Thyroid gland (tissue), 4 donors: Measurements from ENCODE around the gene TMEM61. TPM values are rescaled to one million over a fixed set of nuclear protein-coding genes. Genes with fewer than 3 reads are reported as not detected.

Experiments
- DNase-seq, 2 donors: peaks; one replicate each; pipeline ENCODE4 v3.0.0-alpha.2; 2019
- H3K27ac ChIP-seq, 3 donors: fragments of 200-600 bp; sonication (generic); 1 replicate in 2 of 3; 2 replicates in 1 of 3; pipeline ENCODE4 v1.5.1; 2016 to 2019; ENCODE audit warnings: mild to moderate bottlenecking in 1 of 3, moderate library complexity in 1 of 3
- H3K27me3 ChIP-seq: fragments of 200-600 bp; sonication (generic); one replicate; pipeline ENCODE4 v1.5.1; 2019
- H3K36me3 ChIP-seq, 2 donors: fragments of 200-600 bp; sonication (generic); one replicate each; pipeline ENCODE4 v1.5.1; 2016 to 2019
- H3K4me1 ChIP-seq, 2 donors: fragments of 200-600 bp; sonication (generic); one replicate each; pipeline ENCODE4 v1.5.1; 2017 to 2019
- H3K4me3 ChIP-seq, 3 donors: fragments of 200-600 bp; sonication (generic); replicated peaks in 1 of 3; 1 replicate in 2 of 3; 2 replicates in 1 of 3; pipeline ENCODE4 v1.5.1; 2016; ENCODE audit warnings: mild to moderate bottlenecking in 1 of 3
- H3K9me3 ChIP-seq: fragments of 200-600 bp; sonication (generic); one replicate; pipeline ENCODE4 v1.5.1; 2017
- POLR2A ChIP-seq, 2 donors: fragments of 450-650 bp; IDR thresholded peaks; one replicate each; pipeline ENCODE4 v1.6.1; 2017; ENCODE audit warnings: antibody characterized with exemption in 2 of 2, mild to moderate bottlenecking in 2 of 2, moderate library complexity in 1 of 2
- WGBS, 2 donors: methylation state at CpG; one replicate each; pipeline ENCODE4 v1.1.5; 2017; 5-methylcytosine and 5-hydroxymethylcytosine counted together
- intact Hi-C: fragments of 100-400 bp; cut with DNase I; formaldehyde crosslinking; loops from one replicate; pipeline ENCODE4 v1.15.1; 2023
- total RNA-seq, 4 donors: library from RNA; depleted of rRNA; stranded (reverse); fragments of >200 nt; gene quantifications; one replicate each; pipeline ENCODE4 v1.2.3, GENCODE V29; 2016
- TF ChIP-seq, protein P1 (sequence below), 6 experiments: fragments of 200-600 bp in 3 of 6; fragments of 450-650 bp in 3 of 6; sonication (generic) in 3 of 6; IDR thresholded peaks; one replicate each; pipeline ENCODE4 v1.5.1; 2016 to 2019; ENCODE audit warnings: antibody characterized with exemption in 6 of 6, mild to moderate bottlenecking in 2 of 6, inconsistent platforms in 1 of 6, moderate library complexity in 1 of 6

Gene TMEM61
- total RNA-seq, 4 donors from 2014 or later: 0.45 TPM; not detected in 3

DNA sequence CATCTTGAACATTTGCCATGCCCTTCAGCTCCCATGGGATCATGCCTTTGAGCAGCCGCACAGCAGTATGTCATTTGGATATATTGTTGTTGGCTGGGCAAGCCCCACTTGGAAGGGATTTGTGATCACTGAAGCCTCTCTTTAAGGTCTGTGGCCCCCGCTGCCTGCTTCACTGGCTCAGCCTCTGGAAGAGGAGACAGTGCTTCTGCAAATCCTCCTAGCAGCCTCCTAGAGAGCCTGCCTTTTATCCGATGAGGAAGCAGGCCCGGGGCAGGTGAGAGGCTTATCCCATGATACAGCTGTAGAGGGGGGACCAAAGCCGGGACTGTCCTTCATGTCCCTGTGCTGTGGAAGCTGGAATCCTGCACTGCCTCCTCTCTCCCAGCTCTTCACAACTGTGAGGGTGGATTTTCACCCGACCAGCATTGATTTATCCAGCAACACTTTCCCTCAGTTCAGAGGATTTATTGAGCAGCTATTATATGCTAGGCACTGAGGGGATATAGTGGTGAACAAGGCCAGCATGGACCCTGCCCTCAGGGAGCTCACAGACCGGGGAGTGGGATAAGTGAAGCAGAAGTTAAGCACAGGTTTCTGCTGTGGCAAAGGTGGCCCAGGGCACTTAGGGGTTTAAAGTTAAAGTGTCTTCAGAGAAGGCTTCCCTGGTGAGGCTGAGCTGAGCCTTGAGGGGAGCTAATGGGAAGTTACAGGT lies 3.9 kb downstream of the TMEM61 start:
- no peak for TF ChIP-seq POLR2A (IDR thresholded peaks at IDR 0.05)
- TF ChIP-seq, protein P1, sequence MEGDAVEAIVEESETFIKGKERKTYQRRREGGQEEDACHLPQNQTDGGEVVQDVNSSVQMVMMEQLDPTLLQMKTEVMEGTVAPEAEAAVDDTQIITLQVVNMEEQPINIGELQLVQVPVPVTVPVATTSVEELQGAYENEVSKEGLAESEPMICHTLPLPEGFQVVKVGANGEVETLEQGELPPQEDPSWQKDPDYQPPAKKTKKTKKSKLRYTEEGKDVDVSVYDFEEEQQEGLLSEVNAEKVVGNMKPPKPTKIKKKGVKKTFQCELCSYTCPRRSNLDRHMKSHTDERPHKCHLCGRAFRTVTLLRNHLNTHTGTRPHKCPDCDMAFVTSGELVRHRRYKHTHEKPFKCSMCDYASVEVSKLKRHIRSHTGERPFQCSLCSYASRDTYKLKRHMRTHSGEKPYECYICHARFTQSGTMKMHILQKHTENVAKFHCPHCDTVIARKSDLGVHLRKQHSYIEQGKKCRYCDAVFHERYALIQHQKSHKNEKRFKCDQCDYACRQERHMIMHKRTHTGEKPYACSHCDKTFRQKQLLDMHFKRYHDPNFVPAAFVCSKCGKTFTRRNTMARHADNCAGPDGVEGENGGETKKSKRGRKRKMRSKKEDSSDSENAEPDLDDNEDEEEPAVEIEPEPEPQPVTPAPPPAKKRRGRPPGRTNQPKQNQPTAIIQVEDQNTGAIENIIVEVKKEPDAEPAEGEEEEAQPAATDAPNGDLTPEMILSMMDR (IDR thresholded peaks at IDR 0.05): no peak
- no peak overlapping the region for H3K4me3 ChIP-seq
- H3K27me3 ChIP-seq: no peaks in the 10 kb centered on the region
- no peak for DNase-seq
- peaks cover 4 to 5% of the 10 kb centered on the region in 2 donors for H3K4me1 ChIP-seq
- H3K27ac ChIP-seq: no peak overlapping the region
- H3K36me3 ChIP-seq: no peaks in the 10 kb centered on the region
- H3K9me3 ChIP-seq: no peaks in the 10 kb centered on the region
- WGBS, 2 donors: 40 to 62% methylated on average over 5 to 7 of the region's 7 CpGs
- intact Hi-C loops: no loop called here

DNA sequence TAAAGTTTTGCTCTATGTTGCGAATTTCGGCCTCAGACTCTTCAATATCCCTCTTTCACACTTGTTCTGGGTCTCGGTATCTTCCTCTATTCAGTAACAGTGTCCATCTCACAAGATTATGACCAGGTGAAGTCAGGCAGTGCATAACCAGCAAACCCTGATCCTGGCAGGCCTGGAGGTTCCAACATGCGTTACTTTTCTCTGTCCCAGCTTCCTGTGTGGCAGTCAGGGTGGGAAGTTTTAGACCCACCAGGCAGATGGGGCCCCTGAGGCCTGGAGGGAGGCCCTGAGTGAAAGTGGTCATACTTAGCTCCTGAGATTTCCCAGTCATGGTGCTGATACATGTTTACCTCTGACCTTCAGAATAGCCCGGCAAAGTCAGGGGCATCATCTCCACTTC lies 5.1 kb downstream of the TMEM61 start:
- no peak for TF ChIP-seq POLR2A (IDR thresholded peaks at IDR 0.05)
- TF ChIP-seq, protein P1 (IDR thresholded peaks at IDR 0.05): no peak
- no peaks in the 10 kb centered on the region for H3K36me3 ChIP-seq
- no peak for DNase-seq
- no peaks in the 10 kb centered on the region for H3K9me3 ChIP-seq
- H3K4me1 ChIP-seq: no peaks in the 10 kb centered on the region
- 93 to 95% methylated on average over 5 of the region's 5 CpGs for WGBS, 2 donors
- H3K27ac ChIP-seq: no peak overlapping the region
- no peak overlapping the region for H3K4me3 ChIP-seq
- intact Hi-C loops: no loop called here
- no peaks in the 10 kb centered on the region for H3K27me3 ChIP-seq

- no peaks in the 10 kb centered on the region for H3K9me3 ChIP-seq
- TF ChIP-seq, protein P1 (IDR thresholded peaks at IDR 0.05): no peak
- no peak for TF ChIP-seq POLR2A (IDR thresholded peaks at IDR 0.05)
- no peaks in the 10 kb centered on the region for H3K4me1 ChIP-seq
- no peaks in the 10 kb centered on the region for H3K27me3 ChIP-seq
- no peak for DNase-seq
- no peaks in the 10 kb centered on the region for H3K36me3 ChIP-seq
- 79 to 85% methylated on average over 13 to 15 of the region's 15 CpGs for WGBS, 2 donors
- H3K4me3 ChIP-seq: no peak overlapping the region
- no peak overlapping the region for H3K27ac ChIP-seq
- intact Hi-C loops: no loop called here
Measured at GRCh38 chr1:54986025-54986424, 5.6 kb downstream of the TMEM61 start.

GRCh38 chr1:54986533-54986932 lies 6.1 kb downstream of the TMEM61 start:
- Histone ChIP-seq H3K4me3 (no peak overlapping the region), H3K27me3 (no peaks in the 10 kb centered on the region), H3K36me3 (no peaks in the 10 kb centered on the region), H3K4me1 (no peaks in the 10 kb centered on the region), H3K9me3 (no peaks in the 10 kb centered on the region), H3K27ac (no peak overlapping the region)
- intact Hi-C loops: no loop called here
- TF ChIP-seq, protein P1 (IDR thresholded peaks at IDR 0.05): no peak
- no peak for TF ChIP-seq POLR2A (IDR thresholded peaks at IDR 0.05)
- 93 to 98% methylated on average over 3 of the region's 3 CpGs for WGBS, 2 donors
- no peak for DNase-seq

DNA sequence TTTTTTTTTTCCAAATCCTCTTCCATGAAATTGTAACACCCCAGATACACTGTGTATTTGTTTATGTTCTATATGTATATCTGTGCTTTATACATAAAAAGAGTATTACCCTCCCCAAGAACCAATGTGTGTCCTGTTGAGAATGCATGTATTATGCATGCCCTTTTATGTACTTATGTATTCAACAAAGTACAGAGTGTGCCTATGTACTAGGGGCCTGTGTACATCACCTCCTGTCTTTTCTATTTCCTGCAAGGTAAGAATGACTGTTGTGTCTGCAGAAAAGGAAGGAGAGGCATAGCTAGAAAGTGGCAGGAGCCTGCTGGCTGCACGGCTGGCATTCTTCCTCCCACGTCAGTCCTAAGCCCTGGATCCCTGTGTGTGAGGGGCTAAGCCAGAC lies 7.0 kb downstream of the TMEM61 start:
- H3K36me3 ChIP-seq: no peaks in the 10 kb centered on the region
- TF ChIP-seq POLR2A (IDR thresholded peaks at IDR 0.05): no peak
- TF ChIP-seq, protein P1 (IDR thresholded peaks at IDR 0.05): no peak
- H3K27ac ChIP-seq: no peak overlapping the region
- 80 to 89% methylated on average over 2 of the region's 2 CpGs for WGBS, 2 donors
- intact Hi-C loops: no loop called here
- no peak overlapping the region for H3K4me3 ChIP-seq
- DNase-seq: no peak
- H3K4me1 ChIP-seq: no peaks in the 10 kb centered on the region
- no peaks in the 10 kb centered on the region for H3K27me3 ChIP-seq
- H3K9me3 ChIP-seq: no peaks in the 10 kb centered on the region
